ENCODE data around the gene APOD.
"Not testable (repeated sequence)": the region's sequence is repeated elsewhere in the genome, so short reads cannot be mapped to it uniquely, and the experiment has no call there.

DNA sequence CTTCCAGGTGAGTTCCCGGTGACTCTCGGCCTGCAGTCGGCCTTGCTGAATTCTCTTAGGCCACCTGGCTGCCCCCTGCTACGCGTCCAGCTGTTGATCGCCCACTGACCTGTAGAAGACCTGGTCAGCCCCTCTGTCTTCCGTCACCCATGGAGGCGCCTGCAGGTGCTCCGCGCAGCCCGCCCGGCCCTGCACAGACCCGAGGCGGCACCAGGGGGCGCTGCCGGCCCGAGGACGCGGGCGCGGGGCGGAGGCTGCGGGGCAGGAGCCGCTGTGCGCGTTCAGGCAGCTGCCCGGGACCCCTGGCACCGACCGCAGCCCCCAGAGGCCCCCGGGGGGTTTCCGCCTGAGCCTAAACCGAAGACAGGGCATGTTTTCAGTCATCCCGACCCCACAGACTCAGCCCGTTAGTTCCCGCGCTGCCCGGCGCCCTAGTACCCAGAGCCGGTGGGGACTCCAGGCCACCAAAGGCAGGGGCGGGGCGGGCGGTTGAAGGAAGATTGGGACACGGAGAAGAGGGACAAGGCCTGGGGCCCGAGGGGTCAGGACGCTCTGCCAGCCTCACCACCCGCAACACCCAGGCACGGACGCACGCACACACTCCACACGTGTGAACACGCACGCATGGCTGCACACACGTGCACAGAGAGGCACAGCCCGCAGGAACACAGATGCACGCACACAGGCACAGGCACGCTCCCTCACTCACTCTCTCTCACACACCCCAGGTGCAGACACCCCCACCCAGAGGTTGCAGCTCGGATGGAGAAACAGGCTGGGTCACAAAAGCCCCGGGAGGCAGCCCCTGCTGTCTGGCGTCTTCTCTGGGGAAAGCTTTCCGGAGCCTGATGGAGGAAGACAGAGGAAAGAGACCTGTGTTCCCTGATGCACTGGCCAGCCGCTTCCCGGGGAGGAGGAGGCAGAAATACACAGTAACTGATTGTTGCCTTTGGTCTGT is 41.1 kb upstream of the APOD start:
- not testable (repeated sequence) for TF ChIP-seq CTCF, POLR2A (IDR thresholded peaks at IDR 0.05)
